Measurements from ENCODE around the gene SORCS1. TPM values are rescaled to one million over a fixed set of nuclear protein-coding genes. Genes with fewer than 3 reads are reported as not detected.

The SORCS1 gene
- total and polyA plus RNA-seq, 2 donors (not counting 1 experiment from before 2014, with no cell fraction given), result not detected

DNA sequence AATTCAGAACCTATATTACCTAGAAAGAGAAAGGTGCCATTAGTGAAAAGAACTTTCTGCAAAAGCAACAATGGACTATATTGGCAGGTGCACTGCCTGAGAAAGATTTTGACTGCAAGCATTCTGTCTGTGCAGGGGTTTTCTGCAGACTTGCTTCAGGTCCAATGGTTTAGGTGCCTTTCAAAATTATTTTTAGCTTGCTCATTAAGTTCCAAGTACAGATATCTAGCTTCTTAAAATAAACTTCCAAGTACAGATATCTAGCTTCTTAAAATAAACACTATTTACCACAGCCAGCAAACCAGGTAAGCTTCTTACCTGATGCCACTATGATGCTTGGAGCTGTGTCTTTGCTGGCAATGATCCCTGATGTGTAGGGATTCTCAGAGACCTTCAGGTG, 485.2 kb downstream of the SORCS1 start:
- POLR2A ChIA-PET, result no interaction called here
- no peak overlapping the region for H3K27ac ChIP-seq (ENCODE audit: low read length in 2 of 2)
- H3K4me2 ChIP-seq (replicated peaks; ENCODE audit: low read depth, low read length, poor library complexity, severe bottlenecking), result no peak overlapping the region
- H3K79me2 ChIP-seq (ENCODE audit: control insufficient read depth, insufficient read depth, low read length), result no peaks in the 10 kb centered on the region
- no peaks in the 10 kb centered on the region for H4K20me1 ChIP-seq (ENCODE audit: control insufficient read depth, insufficient read depth, low read length, poor library complexity, severe bottlenecking)
- H3K4me1 Mint-ChIP-seq, result no peaks in the 10 kb centered on the region
- no peak overlapping the region for H2AFZ ChIP-seq (ENCODE audit: insufficient read depth, low read depth, low read length, poor library complexity, severe bottlenecking)
- TF ChIP-seq EZH2 (IDR thresholded peaks at IDR 0.05; ENCODE audit: borderline replicate concordance, insufficient read depth, low read depth, low read length, poor library complexity, severe bottlenecking), result no peak
- TF ChIP-seq, protein P1, sequence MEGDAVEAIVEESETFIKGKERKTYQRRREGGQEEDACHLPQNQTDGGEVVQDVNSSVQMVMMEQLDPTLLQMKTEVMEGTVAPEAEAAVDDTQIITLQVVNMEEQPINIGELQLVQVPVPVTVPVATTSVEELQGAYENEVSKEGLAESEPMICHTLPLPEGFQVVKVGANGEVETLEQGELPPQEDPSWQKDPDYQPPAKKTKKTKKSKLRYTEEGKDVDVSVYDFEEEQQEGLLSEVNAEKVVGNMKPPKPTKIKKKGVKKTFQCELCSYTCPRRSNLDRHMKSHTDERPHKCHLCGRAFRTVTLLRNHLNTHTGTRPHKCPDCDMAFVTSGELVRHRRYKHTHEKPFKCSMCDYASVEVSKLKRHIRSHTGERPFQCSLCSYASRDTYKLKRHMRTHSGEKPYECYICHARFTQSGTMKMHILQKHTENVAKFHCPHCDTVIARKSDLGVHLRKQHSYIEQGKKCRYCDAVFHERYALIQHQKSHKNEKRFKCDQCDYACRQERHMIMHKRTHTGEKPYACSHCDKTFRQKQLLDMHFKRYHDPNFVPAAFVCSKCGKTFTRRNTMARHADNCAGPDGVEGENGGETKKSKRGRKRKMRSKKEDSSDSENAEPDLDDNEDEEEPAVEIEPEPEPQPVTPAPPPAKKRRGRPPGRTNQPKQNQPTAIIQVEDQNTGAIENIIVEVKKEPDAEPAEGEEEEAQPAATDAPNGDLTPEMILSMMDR (IDR thresholded peaks at IDR 0.05), result no peak
- no peaks in the 10 kb centered on the region for H3K36me3 ChIP-seq (replicated peaks in 1 of 2; ENCODE audit: control extremely low read depth in 1 of 2, control insufficient read depth in 1 of 2, extremely low read depth in 1 of 2, insufficient read depth in 2 of 2, low read length in 1 of 2)
- H3K9ac ChIP-seq (ENCODE audit: low read length), result no peak overlapping the region
- H3K27me3 Mint-ChIP-seq, result no peaks in the 10 kb centered on the region
- H3K9me3 ChIP-seq (ENCODE audit: control extremely low read depth in 1 of 3, control insufficient read depth in 2 of 3, insufficient read depth in 1 of 3, low read length in 2 of 3), result no peaks in the 10 kb centered on the region
- intact Hi-C loops (cut with micrococcal nuclease), result no loop called here
- no peaks in the 10 kb centered on the region for H3K4me1 ChIP-seq (ENCODE audit: control insufficient read depth in 2 of 2, insufficient read depth in 2 of 2, low read length in 2 of 2)
- H3K4me3 ChIP-seq (ENCODE audit: control extremely low read depth in 1 of 5, extremely low read depth in 1 of 5, insufficient read depth in 1 of 5, low read depth in 2 of 5, low read length in 4 of 5), result no peak overlapping the region
- H3K9me3 Mint-ChIP-seq (ENCODE audit: insufficient read depth), result peaks cover 4% of the 10 kb centered on the region
- H3K27me3 ChIP-seq (replicated peaks in 1 of 4; ENCODE audit: control extremely low read depth in 1 of 4, control insufficient read depth in 3 of 4, insufficient read depth in 4 of 4, low read length in 3 of 4), result no peaks in the 10 kb centered on the region
- CTCF ChIA-PET, result interaction anchor here (1.2 kb wide), 1 partner anchor 53 kb away, joined by 3 read pairs; no protein-coding TSS in a partner anchor
- no peak overlapping the region for H3K4me3 Mint-ChIP-seq
- H3K27ac Mint-ChIP-seq, result no peak overlapping the region
- DNase-seq (no peak), ATAC-seq (ENCODE audit: low read depth) (no peak)

DNA sequence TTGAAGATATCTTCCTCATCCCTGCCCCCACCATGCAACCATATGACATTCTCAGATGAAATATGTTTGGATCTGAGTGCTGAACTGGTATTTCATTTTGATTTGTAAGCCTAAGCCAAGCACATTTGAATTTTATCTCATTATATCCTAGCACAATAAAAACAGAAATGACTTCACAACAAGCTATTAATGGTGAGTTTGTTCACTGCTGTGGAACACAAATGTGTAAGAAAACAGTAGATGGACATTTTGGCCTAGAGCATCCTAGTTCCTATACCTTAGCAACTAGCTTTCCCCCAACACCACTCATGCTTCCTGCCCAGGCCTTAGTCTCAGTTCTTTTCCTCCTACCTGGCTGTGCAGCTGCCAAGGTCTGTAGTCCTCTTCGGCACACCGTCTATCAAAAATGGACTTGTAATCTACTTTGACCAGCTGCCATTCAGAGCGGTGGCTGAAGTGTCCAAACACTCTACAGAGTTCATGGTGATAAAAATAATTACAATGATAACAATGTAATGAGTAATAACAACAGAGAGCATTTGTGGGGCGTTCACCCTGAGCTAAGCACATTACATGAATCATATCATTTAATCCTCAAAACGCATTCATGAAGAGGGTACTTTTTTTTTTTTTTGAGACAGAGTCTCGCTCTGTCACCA, 491.9 kb downstream of the SORCS1 start:
- Histone ChIP-seq H3K9me3 (ENCODE audit: control extremely low read depth in 1 of 3, control insufficient read depth in 2 of 3, insufficient read depth in 1 of 3, low read length in 2 of 3) (no peaks in the 10 kb centered on the region), H3K4me1 (ENCODE audit: control insufficient read depth in 2 of 2, insufficient read depth in 2 of 2, low read length in 2 of 2) (no peaks in the 10 kb centered on the region), H3K27me3 (replicated peaks in 1 of 4; ENCODE audit: control extremely low read depth in 1 of 4, control insufficient read depth in 3 of 4, insufficient read depth in 4 of 4, low read length in 3 of 4) (no peaks in the 10 kb centered on the region), H3K27ac (ENCODE audit: low read length in 2 of 2) (no peak overlapping the region), H3K4me3 (ENCODE audit: control extremely low read depth in 1 of 5, extremely low read depth in 1 of 5, insufficient read depth in 1 of 5, low read depth in 2 of 5, low read length in 4 of 5) (no peak overlapping the region), H3K9ac (ENCODE audit: low read length) (no peak overlapping the region), H3K36me3 (replicated peaks in 1 of 2; ENCODE audit: control extremely low read depth in 1 of 2, control insufficient read depth in 1 of 2, extremely low read depth in 1 of 2, insufficient read depth in 2 of 2, low read length in 1 of 2) (no peaks in the 10 kb centered on the region), H2AFZ (ENCODE audit: insufficient read depth, low read depth, low read length, poor library complexity, severe bottlenecking) (no peak overlapping the region), H4K20me1 (ENCODE audit: control insufficient read depth, insufficient read depth, low read length, poor library complexity, severe bottlenecking) (no peaks in the 10 kb centered on the region), H3K4me2 (replicated peaks; ENCODE audit: low read depth, low read length, poor library complexity, severe bottlenecking) (no peak overlapping the region), H3K79me2 (ENCODE audit: control insufficient read depth, insufficient read depth, low read length) (no peaks in the 10 kb centered on the region)
- WGBS (ENCODE audit: insufficient coverage), result 100% methylated on average over 1 of the region's 6 CpGs
- ATAC-seq (ENCODE audit: low read depth) (no peak), DNase-seq (no peak)
- CTCF ChIA-PET, result interaction anchor here (0.7 to 1.1 kb wide), 2 partner anchors 11 to 141 kb away, joined by 3 to 4 read pairs; no protein-coding TSS in a partner anchor
- TF ChIP-seq, protein P1 (IDR thresholded peaks at IDR 0.05), result no peak
- no peak for TF ChIP-seq EZH2 (IDR thresholded peaks at IDR 0.05; ENCODE audit: borderline replicate concordance, insufficient read depth, low read depth, low read length, poor library complexity, severe bottlenecking)
- intact Hi-C loops (cut with micrococcal nuclease), result no loop called here
- Mint-ChIP-seq H3K27me3 (no peaks in the 10 kb centered on the region), H3K9me3 (ENCODE audit: insufficient read depth) (peaks cover 4% of the 10 kb centered on the region), H3K4me1 (no peaks in the 10 kb centered on the region), H3K27ac (no peak overlapping the region), H3K4me3 (no peak overlapping the region)
- POLR2A ChIA-PET, result no interaction called here
